Muscle of back (tissue), 11 donors: ENCODE results near the gene C9orf78. TPM values are rescaled to one million over a fixed set of nuclear protein-coding genes. Genes with fewer than 3 reads are reported as not detected.

Experiments used
- DNase-seq, 3 donors: peaks; one replicate each; pipeline versions ENCODE4 v3.0.0 to v3.0.0-alpha.2; 2013
- polyA plus RNA-seq, 10 donors: library from polyadenylated mRNA; unstranded; fragments of 120-200 nt; gene quantifications; one replicate each; pipeline ENCODE4 v1.2.1, GENCODE V29; 2013; ENCODE audit not compliant: insufficient read length in 10 of 10

Gene C9orf78
- polyA plus RNA-seq, 10 donors: 37.3 to 59.1 (median 52.0) TPM

GRCh38 chr9:129777769-129778130, 57.3 kb downstream of the C9orf78 start:
- no peak for DNase-seq

Other genes with a start within 250 kb of the C9orf78 start
- gene C9orf50, start 214.2 kb downstream of the C9orf78 start, polyA plus RNA-seq: under 1 TPM in 2 of 10 donors, not detected in 8; 0.17 to 0.18 TPM
- 10 to 100 TPM; 26.6 to 37.8 (median 34.4) TPM for gene NTMT1, start 209.1 kb downstream of the C9orf78 start, polyA plus RNA-seq
- 10 to 100 TPM; 10.6 to 13.8 (median 11.9) TPM for gene ASB6, start 193.1 kb downstream of the C9orf78 start, polyA plus RNA-seq
- 1 to 10 TPM; 1.7 to 9.3 (median 3.9) TPM for gene PRRX2, start 169.6 kb downstream of the C9orf78 start, polyA plus RNA-seq
- gene PTGES, start 82.2 kb downstream of the C9orf78 start, polyA plus RNA-seq: 10 to 100 TPM in 2 of 10 donors, 1 to 10 TPM in 8; 6.3 to 14.3 (median 8.2) TPM
- 10 to 100 TPM; 13.0 to 17.8 (median 15.4) TPM for gene TOR1B, start 32.1 kb downstream of the C9orf78 start, polyA plus RNA-seq
- 10 to 100 TPM; 22.7 to 31.1 (median 24.9) TPM for gene TOR1A, start 11.1 kb downstream of the C9orf78 start, polyA plus RNA-seq
- 10 to 100 TPM in 8 of 10 donors, 1 to 10 TPM in 2; 9.2 to 14.4 (median 12.5) TPM for gene USP20, start 183 bp upstream of the C9orf78 start, polyA plus RNA-seq
- gene FNBP1, start 207.9 kb upstream of the C9orf78 start, polyA plus RNA-seq: 10 to 100 TPM; 17.7 to 22.8 (median 21.2) TPM
- gene GPR107, start 218.6 kb upstream of the C9orf78 start, polyA plus RNA-seq: 10 to 100 TPM; 30.9 to 40.3 (median 35.8) TPM